HG02840 (cell line): ENCODE measurements around the gene LAG3.

Experiments
- ATAC-seq: cut with Tn5 transposase; IDR thresholded peaks from one replicate; pipeline ENCODE4 v1.9.1; 2021; ENCODE audit warnings: mild to moderate bottlenecking, moderate library complexity, moderate number of reproducible peaks; ENCODE audit not compliant: unreplicated experiment, low FRiP score

Gene LAG3

GRCh38 chr12:6787309-6787708 is 15.0 kb downstream of the LAG3 start:
- no peak for ATAC-seq

- ATAC-seq: no peak
Measured at GRCh38 chr12:6788972-6789924, 16.9 kb downstream of the LAG3 start, which contains the start of gene CD4. Gene CD4 (plus strand): TSS chr12:6789528. CDS start chr12:6800139, 10,611 bp downstream.

- no peak for ATAC-seq
Measured at GRCh38 chr12:6790496-6791150, 18.3 kb downstream of the LAG3 start.

- ATAC-seq: no peak
Measured at GRCh38 chr12:6791931-6792520, 19.7 kb downstream of the LAG3 start.

- no peak for ATAC-seq
Measured at GRCh38 chr12:6792522-6793201, 20.3 kb downstream of the LAG3 start.

GRCh38 chr12:6795088-6795487 is 22.8 kb downstream of the LAG3 start:
- ATAC-seq: no peak

- no peak for ATAC-seq
Measured at GRCh38 chr12:6796576-6796975, 24.3 kb downstream of the LAG3 start.

- no peak for ATAC-seq
Measured at GRCh38 chr12:6799147-6799546, 26.8 kb downstream of the LAG3 start.

GRCh38 chr12:6807170-6807569 is 34.9 kb downstream of the LAG3 start:
- ATAC-seq: no peak

- no peak for ATAC-seq
Measured at GRCh38 chr12:6809056-6809455, 36.7 kb downstream of the LAG3 start.

- ATAC-seq: no peak
Measured at GRCh38 chr12:6810758-6811157, 38.4 kb downstream of the LAG3 start.

- no peak for ATAC-seq
Measured at GRCh38 chr12:6813363-6813762, 41.0 kb downstream of the LAG3 start.

- ATAC-seq: no peak
Measured at GRCh38 chr12:6816598-6816997, 44.3 kb downstream of the LAG3 start.

GRCh38 chr12:6817098-6817497 is 44.8 kb downstream of the LAG3 start:
- ATAC-seq: no peak

- no peak for ATAC-seq
Measured at GRCh38 chr12:6817662-6818157, 45.4 kb downstream of the LAG3 start.

- no peak for ATAC-seq
Measured at GRCh38 chr12:6818222-6818621, 45.9 kb downstream of the LAG3 start.

- no peak for ATAC-seq
Measured at GRCh38 chr12:6818645-6819044, 46.3 kb downstream of the LAG3 start.

- no peak for ATAC-seq
Measured at GRCh38 chr12:6819106-6820030, 47.0 kb downstream of the LAG3 start.

- ATAC-seq: no peak
Measured at GRCh38 chr12:6820166-6820565, 47.8 kb downstream of the LAG3 start.
